KOPT-K1 (cell line): Measurements from ENCODE around the gene BST1.

ENCODE experiments used
- H3K27ac ChIP-seq: fragments of 200-600 bp; sonication (generic); 2 replicates; pipeline ENCODE4 v1.5.1; 2016; ENCODE audit warnings: antibody characterized with exemption, mild to moderate bottlenecking, low read depth, low read length; ENCODE audit not compliant: poor library complexity, severe bottlenecking
- H3K36me3 ChIP-seq: fragments of 200-600 bp; sonication (generic); 2 replicates; pipeline ENCODE4 v1.5.1; 2017; ENCODE audit warnings: antibody characterized with exemption, mild to moderate bottlenecking, low read length, moderate library complexity; ENCODE audit not compliant: insufficient read depth
- H3K9me3 ChIP-seq: fragments of 200-600 bp; sonication (generic); 2 replicates; pipeline ENCODE4 v1.5.1; 2017; ENCODE audit warnings: antibody characterized with exemption, low read length, mild to moderate bottlenecking; ENCODE audit not compliant: insufficient read depth, poor library complexity, severe bottlenecking

The BST1 gene

GRCh38 chr4:15688051-15688450 lies 14.8 kb upstream of the BST1 start:
- Histone ChIP-seq H3K36me3 (peaks cover 42% of the 10 kb centered on the region), H3K9me3 (no peaks in the 10 kb centered on the region), H3K27ac (no peak overlapping the region)

- Histone ChIP-seq H3K9me3 (no peaks in the 10 kb centered on the region), H3K27ac (no peak overlapping the region), H3K36me3 (peaks cover 40% of the 10 kb centered on the region)
Observed at GRCh38 chr4:15689540-15689939, 13.3 kb upstream of the BST1 start.

GRCh38 chr4:15690020-15690809 lies 12.7 kb upstream of the BST1 start:
- H3K27ac ChIP-seq = no peak overlapping the region

GRCh38 chr4:15691346-15692135 lies 11.3 kb upstream of the BST1 start:
- H3K36me3 ChIP-seq = peaks cover 21% of the 10 kb centered on the region
- no peak overlapping the region for H3K27ac ChIP-seq
- H3K9me3 ChIP-seq = no peaks in the 10 kb centered on the region

More at GRCh38 chr4:15690020-15690809, 12.7 kb upstream of the BST1 start:
- Histone ChIP-seq H3K36me3 (peaks cover 33% of the 10 kb centered on the region), H3K9me3 (no peaks in the 10 kb centered on the region)

- H3K36me3 ChIP-seq = peaks cover 11% of the 10 kb centered on the region
- no peaks in the 10 kb centered on the region for H3K9me3 ChIP-seq
- H3K27ac ChIP-seq = no peak overlapping the region
Observed at GRCh38 chr4:15692602-15693001, 10.3 kb upstream of the BST1 start.

GRCh38 chr4:15694431-15694830 lies 8.4 kb upstream of the BST1 start:
- Histone ChIP-seq H3K9me3 (no peaks in the 10 kb centered on the region), H3K27ac (no peak overlapping the region)

GRCh38 chr4:15695240-15695699 lies 7.6 kb upstream of the BST1 start:
- no peaks in the 10 kb centered on the region; the same call in 1 of the 2 replicates for H3K36me3 ChIP-seq
- H3K27ac ChIP-seq = no peak overlapping the region
- H3K9me3 ChIP-seq = no peaks in the 10 kb centered on the region

More at GRCh38 chr4:15694431-15694830, 8.4 kb upstream of the BST1 start:
- no peaks in the 10 kb centered on the region; the same call in 1 of the 2 replicates for H3K36me3 ChIP-seq

- Histone ChIP-seq H3K36me3 (no peaks in the 10 kb centered on the region), H3K27ac (no peak overlapping the region)
Observed at GRCh38 chr4:15695729-15696128, 7.1 kb upstream of the BST1 start.

GRCh38 chr4:15696866-15697265 lies 6.0 kb upstream of the BST1 start:
- Histone ChIP-seq H3K36me3 (no peaks in the 10 kb centered on the region), H3K9me3 (no peaks in the 10 kb centered on the region), H3K27ac (no peak overlapping the region)

More at GRCh38 chr4:15695729-15696128, 7.1 kb upstream of the BST1 start:
- no peaks in the 10 kb centered on the region for H3K9me3 ChIP-seq

- H3K9me3 ChIP-seq = no peaks in the 10 kb centered on the region
- H3K36me3 ChIP-seq = no peaks in the 10 kb centered on the region
- no peak overlapping the region for H3K27ac ChIP-seq
Observed at GRCh38 chr4:15703439-15703838, 574 bp downstream of the BST1 start.

- Histone ChIP-seq H3K36me3 (no peaks in the 10 kb centered on the region), H3K9me3 (no peaks in the 10 kb centered on the region), H3K27ac (no peak overlapping the region)
Observed at GRCh38 chr4:15704129-15704528, 1.3 kb downstream of the BST1 start.

GRCh38 chr4:15706646-15707362 lies 3.9 kb downstream of the BST1 start:
- H3K27ac ChIP-seq = no peak overlapping the region
- H3K36me3 ChIP-seq = no peaks in the 10 kb centered on the region
- H3K9me3 ChIP-seq = no peaks in the 10 kb centered on the region

GRCh38 chr4:15707363-15707715 lies 4.5 kb downstream of the BST1 start:
- Histone ChIP-seq H3K27ac (no peak overlapping the region), H3K36me3 (no peaks in the 10 kb centered on the region), H3K9me3 (no peaks in the 10 kb centered on the region)

- Histone ChIP-seq H3K9me3 (no peaks in the 10 kb centered on the region), H3K36me3 (no peaks in the 10 kb centered on the region), H3K27ac (no peak overlapping the region)
Observed at GRCh38 chr4:15711762-15712161, 8.9 kb downstream of the BST1 start.

- Histone ChIP-seq H3K9me3 (no peaks in the 10 kb centered on the region), H3K27ac (no peak overlapping the region), H3K36me3 (no peaks in the 10 kb centered on the region)
Observed at GRCh38 chr4:15712214-15712613, 9.3 kb downstream of the BST1 start.
